Umbilical cord (tissue), 2 donors: ENCODE results near the gene NCAPG2. TPM values are rescaled to one million over a fixed set of nuclear protein-coding genes. Genes with fewer than 3 reads are reported as not detected.
A peak's percentile ranks its signal among the peaks of the same experiment; 100 is the strongest.

Experiments used
- DNase-seq: peaks from one replicate; pipeline ENCODE4 v3.0.0-alpha.2; 2015; ENCODE audit warnings: low spot score
- total RNA-seq: library from RNA; depleted of rRNA; stranded (reverse); fragments of >200 nt; gene quantifications from one replicate; pipeline ENCODE4 v1.2.3, GENCODE V29; 2014; ENCODE audit warnings: low replicate concordance; ENCODE audit not compliant: insufficient read depth

NCAPG2 gene
- total RNA-seq, 1 donor from 2014 or later, result 11.6 TPM

DNA sequence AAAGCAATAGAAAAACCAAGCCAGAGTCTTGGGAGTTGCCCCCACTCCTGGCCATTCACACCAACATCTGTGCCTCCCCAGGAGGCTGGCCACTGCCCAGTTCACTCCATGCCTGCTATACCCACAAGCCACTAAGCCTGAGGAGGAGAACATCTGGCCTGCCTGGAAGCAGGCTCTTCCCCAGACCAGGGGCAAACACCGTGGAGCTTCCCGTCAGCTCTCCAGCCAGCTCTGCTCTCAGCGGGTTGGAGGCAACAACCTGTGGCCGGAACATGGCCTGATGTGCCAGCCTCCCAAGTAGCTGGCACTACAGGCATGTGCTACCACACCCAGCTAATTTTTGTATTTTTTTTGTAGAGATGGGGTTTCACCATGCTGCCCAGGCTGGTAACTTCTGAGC lies 107.9 kb downstream of the NCAPG2 start:
- no peak for DNase-seq

- DNase-seq, result no peak
Measured at GRCh38 chr7:158596309-158596708, 108.3 kb downstream of the NCAPG2 start.

DNA sequence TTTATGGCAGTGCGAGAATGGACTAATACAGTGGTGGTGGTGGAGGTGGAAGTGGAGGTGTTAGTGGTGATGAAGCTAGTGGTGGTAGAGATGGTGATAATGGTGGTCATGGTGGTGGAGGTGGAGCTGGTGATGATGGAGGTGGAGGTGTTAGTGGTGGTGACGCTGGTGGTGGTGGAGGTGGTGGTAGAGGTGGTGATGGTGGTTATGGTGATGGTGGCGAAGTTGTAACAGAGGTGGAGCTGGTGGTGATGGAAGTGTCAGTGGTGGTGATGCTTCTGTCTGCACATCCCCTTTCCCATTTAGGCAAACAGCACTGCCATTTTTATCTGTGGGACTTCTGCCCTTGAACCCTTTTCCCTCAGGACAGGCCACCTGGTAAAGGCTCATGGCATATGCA lies 109.5 kb downstream of the NCAPG2 start:
- peak; percentile 49 for DNase-seq

DNA sequence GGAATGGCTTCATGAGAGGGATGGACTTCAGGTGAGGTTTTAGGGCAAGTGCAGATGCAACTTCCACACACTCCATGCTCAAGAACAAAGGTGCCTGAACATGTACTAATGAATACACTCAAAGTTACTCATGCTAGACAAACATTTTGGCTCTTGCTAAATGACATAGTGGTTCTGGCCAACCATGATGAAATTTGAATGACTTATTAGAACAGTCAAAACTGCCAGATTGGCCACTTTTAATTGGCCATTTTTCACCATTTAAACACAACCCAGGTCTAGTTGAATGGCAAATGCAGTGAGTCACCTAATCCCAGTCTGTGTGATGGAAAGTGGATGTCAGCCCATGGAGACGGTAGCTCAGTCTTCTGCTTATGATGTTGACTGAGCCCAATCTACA lies 112.1 kb downstream of the NCAPG2 start:
- DNase-seq, result no peak

DNA sequence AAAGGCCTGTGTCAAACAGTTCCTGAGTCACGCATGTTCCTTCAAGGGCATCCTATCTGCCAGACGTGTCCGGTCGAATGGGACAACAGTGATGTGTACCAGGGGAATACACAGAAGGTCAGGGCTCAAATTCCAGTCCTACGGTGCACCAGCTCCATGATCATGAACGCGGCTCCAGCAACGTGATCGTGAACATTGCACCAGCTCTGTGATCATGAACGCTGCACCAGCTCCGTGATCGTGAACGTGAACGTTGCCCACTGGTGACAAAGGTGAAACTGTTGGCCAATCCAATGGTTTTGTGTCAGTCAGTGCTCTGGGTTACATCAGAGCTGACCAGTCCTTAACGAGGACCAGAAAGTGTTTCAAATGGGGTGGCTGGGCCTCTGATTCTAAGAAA lies 112.7 kb downstream of the NCAPG2 start:
- no peak for DNase-seq

GRCh38 chr7:158590181-158590530 lies 114.4 kb downstream of the NCAPG2 start:
- no peak for DNase-seq

- no peak for DNase-seq
Measured at GRCh38 chr7:158589653-158590052, 115.0 kb downstream of the NCAPG2 start.

DNA sequence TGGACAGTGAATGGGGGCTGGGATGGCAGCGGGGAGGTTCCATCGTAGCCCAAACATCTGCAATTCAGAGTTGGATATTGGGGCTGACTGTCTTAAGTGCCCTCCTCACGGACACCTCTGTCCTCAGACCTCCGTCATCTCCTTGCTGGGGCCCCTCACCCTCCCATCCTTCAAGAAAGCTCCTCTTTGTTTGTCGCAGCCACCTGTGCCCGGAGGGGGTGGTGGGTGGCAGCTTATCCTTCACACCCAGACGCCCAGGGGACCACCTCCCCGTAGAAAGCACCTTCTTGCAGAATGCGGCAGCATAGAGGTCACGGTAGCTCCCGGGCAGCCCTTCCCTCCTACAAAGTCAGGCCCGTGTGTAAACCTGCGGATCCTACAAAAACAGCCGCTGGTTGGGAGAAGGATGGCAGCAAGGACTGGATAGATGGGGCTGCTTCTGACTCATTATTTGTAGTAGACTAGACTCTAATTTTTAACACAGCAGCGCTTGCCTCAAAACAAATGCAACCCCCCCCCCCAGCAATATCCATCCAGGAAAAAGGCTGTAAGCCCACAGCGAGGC lies 115.6 kb downstream of the NCAPG2 start:
- DNase-seq, result no peak

DNA sequence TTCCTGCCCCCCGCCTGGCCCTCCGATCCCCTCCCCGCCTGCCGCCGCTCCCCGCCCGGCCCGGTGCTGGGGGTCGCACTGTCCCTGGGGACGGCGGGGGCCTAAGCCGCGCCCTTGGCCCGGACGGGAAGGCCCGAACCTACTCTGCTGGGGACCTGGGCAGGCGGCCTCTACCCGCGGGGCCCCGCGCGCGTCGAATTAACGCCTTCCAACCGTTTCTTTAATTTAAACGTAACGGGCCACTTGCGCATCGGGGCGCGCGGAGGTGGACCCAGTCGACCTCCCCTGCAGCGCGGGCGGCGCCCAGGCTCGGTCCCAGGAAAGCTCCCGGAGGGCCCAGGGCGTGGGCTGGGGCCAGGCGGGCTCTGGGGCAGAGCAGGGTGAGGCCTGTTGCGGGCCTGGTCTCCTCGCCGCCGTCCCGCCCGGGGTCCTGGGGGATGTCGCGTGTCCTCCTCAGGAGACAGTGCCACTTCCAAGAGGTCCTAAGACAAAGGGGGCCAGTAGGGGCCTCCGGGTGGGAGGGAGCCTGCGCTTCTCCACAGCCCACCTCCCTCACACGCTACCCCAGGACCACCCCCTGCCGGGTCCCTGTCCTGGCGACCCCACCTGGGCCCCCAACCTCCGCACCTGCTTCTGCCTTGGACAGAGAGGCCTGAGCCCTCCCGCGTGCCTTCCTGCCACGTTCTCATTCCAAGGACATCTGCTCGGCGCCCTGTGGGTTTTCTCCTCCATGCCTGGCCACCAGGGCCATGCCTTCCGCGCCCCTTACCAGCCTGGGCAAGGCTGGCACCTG lies 116.3 kb downstream of the NCAPG2 start:
- no peak for DNase-seq

DNA sequence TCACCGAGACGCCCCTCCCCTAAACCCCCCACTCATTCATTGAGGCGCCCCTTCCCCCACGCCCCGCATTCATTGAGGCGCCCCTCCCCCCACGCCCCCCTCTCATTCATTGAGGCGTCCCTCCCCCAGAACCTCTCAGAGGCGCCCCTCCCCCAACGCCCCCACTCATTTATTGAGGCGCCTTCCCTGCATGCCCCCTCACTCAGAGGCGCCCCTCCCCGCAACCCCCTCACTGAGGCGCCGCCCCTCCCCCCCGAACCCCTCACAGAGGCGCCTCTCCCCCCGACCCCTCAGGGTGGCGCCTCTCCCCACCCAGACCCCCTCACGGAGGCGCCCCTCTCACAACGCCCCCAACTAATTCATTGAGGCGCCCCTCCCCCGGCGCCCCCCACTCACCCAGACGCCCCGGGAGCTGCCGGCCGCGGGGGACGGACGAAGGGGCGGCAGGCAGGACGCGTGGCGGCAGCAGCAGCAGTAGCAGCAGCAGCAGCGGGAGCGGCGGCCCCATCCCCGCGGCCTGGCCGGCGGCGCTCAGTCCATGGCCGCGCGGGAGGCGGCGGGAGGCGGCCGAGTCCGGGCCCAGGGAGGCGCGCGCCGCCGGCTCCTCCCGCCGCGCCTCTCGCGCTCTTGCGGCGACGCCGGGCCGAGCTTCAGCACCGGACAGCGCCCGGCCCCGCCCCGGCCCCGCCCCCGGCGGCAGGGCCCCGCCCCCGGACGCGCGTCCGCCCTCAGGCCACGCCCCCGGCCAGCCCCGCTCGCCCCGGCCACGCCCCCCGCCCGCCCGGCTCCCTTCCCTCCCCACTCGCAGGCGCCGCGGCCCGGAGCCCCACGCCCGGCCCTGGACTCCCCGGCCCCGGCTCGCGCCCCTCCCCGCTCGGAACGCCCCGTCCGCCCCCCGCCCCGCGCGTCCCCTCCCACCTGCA lies 117.2 kb downstream of the NCAPG2 start, which contains the start of gene PTPRN2:
Gene PTPRN2, minus strand, starts transcription at position 662 of the 923 bp plus-strand sequence.
- DNase-seq, result peak; percentile 26

- no peak for DNase-seq
Measured at GRCh38 chr7:158586499-158587161, 118.0 kb downstream of the NCAPG2 start.

DNA sequence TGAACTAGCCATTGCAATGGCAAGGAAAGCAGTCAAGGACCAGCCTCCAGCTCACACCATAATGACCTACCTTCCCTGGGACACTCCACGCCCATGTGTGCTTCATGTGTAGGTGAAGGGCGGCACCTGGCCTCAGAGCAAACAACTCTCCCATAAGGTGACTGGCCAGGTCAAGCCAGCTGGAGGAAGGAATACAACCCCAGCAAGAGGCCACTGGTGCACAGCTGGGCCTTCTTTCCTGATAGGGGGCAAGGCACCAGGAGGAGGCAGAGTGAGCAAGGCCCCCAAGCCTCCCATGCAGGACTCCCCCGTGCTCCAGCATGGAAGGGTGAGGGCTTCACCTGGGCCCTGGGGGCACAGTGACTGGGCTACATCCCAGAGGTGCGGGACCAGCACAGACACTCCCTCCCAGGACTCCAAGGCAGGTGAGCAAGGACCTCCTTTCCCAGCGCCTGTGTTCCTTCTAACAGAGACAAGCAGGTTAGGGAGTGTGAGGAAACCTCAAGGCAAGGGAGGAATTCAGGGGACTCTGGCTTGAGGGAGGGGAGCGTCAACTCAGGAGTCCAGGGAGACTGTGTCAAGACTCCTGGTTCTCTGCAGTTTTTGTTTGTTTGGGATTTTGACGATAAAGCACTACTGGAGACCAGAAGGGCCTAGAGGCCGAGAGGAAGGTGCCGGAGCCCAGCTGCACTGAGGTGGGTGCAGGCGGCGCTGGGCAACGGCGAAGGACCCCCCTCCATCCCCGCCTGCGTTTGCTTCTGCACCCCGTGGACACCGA lies 118.7 kb downstream of the NCAPG2 start:
- DNase-seq, result no peak

- no peak for DNase-seq
Measured at GRCh38 chr7:158584407-158584806, 120.2 kb downstream of the NCAPG2 start.

GRCh38 chr7:158583810-158584209 lies 120.8 kb downstream of the NCAPG2 start:
- no peak for DNase-seq

- no peak for DNase-seq
Measured at GRCh38 chr7:158583143-158583542, 121.5 kb downstream of the NCAPG2 start.

DNA sequence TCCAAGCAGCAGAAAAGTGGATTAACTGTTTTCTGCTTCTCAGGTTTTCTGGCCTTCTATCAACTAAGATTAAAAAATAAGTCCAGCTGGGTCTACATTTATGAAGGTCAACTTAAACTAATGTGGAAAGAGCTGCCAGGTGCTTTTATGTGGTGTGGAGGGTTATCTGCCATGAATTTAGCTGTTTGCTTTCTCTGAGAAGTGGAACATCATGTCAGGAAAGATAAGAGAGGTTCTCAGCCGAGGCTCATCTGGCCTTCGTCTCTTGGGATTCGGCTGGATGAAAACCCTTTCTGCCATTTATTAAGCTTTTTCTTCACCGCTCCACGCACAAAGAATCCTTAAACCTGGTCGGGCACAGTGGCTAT lies 122.5 kb downstream of the NCAPG2 start:
- DNase-seq, result no peak

DNA sequence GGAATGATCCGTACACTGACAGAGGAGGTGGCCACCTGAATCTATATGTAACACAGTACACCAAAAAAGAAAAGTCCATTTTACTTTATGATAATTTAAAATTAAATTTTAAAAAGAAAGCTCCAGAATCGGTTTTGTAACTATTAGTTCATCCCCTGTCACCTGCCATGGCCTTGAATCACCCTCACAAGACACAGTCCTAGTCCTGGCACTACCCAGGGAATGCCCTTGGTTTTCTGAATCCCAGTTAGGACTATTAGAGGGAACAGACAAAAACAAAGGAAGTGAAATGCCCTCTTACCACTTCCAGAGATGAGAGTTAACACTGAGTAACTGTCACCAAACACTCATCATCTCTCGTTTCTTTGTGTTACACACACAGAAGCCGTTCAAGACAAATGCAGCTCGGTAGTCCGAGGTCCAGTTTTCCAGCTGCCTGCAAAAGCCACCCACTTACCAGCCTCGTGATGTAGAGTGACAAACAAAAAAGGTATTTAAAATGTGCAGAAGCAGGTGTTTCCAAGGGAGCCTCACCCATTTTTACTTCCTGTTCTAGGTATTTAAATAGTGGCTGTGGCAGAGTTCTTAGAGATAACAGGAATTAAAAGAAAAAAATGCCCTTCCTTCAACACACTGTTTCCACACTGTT lies 123.0 kb downstream of the NCAPG2 start:
- DNase-seq, result no peak
